Liver (tissue), 9 donors: ENCODE results near the gene FGD2. TPM values are rescaled to one million over a fixed set of nuclear protein-coding genes. Genes with fewer than 3 reads are reported as not detected.

Experiments
- DNase-seq: peaks from one replicate; pipeline ENCODE4 v3.0.0-alpha.2; 2017; ENCODE audit warnings: low spot score
- H3K27ac ChIP-seq, 2 donors: one replicate each; pipeline ENCODE4 v1.7.0; 2013; ENCODE audit warnings: inconsistent platforms in 2 of 2, low read length in 2 of 2, control low read depth in 1 of 2, low read depth in 1 of 2, mild to moderate bottlenecking in 1 of 2
- H3K27me3 ChIP-seq, 4 donors: one replicate each; pipeline versions ENCODE4 v1.6.1 to v1.7.0; 2013; ENCODE audit warnings: low read length in 3 of 4, inconsistent platforms in 1 of 4, mild to moderate bottlenecking in 1 of 4, moderate library complexity in 1 of 4; ENCODE audit not compliant: control insufficient read depth in 4 of 4, insufficient read depth in 4 of 4
- H3K36me3 ChIP-seq, 4 donors: one replicate each; pipeline versions ENCODE4 v1.6.1 to v1.7.0; 2013; ENCODE audit warnings: low read length in 3 of 4, mild to moderate bottlenecking in 3 of 4, low read depth in 1 of 4, moderate library complexity in 1 of 4; ENCODE audit not compliant: control insufficient read depth in 4 of 4, insufficient read depth in 3 of 4
- H3K4me1 ChIP-seq, 4 donors: one replicate each; pipeline versions ENCODE4 v1.6.1 to v1.7.0; 2013; ENCODE audit warnings: low read length in 3 of 4, mild to moderate bottlenecking in 3 of 4, moderate library complexity in 1 of 4; ENCODE audit not compliant: control insufficient read depth in 4 of 4, insufficient read depth in 4 of 4
- H3K4me3 ChIP-seq, 3 donors: one replicate each; pipeline versions ENCODE4 v1.6.1 to v1.7.0; 2013; ENCODE audit warnings: low read length in 3 of 3, control low read depth in 1 of 3, low read depth in 1 of 3, mild to moderate bottlenecking in 1 of 3
- H3K9ac ChIP-seq, 2 donors: one replicate each; pipeline ENCODE4 v1.7.0; 2013; ENCODE audit warnings: low read length in 2 of 2, mild to moderate bottlenecking in 2 of 2, moderate library complexity in 2 of 2, control low read depth in 1 of 2, low read depth in 1 of 2
- H3K9me3 ChIP-seq, 4 donors: one replicate each; pipeline versions ENCODE4 v1.6.1 to v1.7.0; 2013; ENCODE audit warnings: low read length in 3 of 4; ENCODE audit not compliant: control insufficient read depth in 4 of 4
- ATF3 ChIP-seq: IDR thresholded peaks from 2 replicates; pipeline ENCODE4 v1.6.1; 2016; ENCODE audit warnings: antibody characterized with exemption
- EGR1 ChIP-seq, 2 donors: IDR thresholded peaks; 2 replicates each; pipeline ENCODE4 v1.6.1; 2016 to 2018; ENCODE audit warnings: antibody characterized with exemption in 2 of 2, low read depth in 2 of 2
- FOXA1 ChIP-seq: IDR thresholded peaks from 2 replicates; pipeline ENCODE4 v1.6.1; 2016; ENCODE audit warnings: antibody characterized with exemption
- FOXA2 ChIP-seq: IDR thresholded peaks from 2 replicates; pipeline ENCODE4 v1.6.1; 2016; ENCODE audit warnings: antibody characterized with exemption
- GABPA ChIP-seq, 2 donors: IDR thresholded peaks in 1 of 2; conservative IDR thresholded peaks in 1 of 2; 2 replicates each; pipeline ENCODE4 v1.6.1; 2016; ENCODE audit warnings: antibody characterized with exemption in 2 of 2, mild to moderate bottlenecking in 1 of 2, moderate library complexity in 1 of 2
- HNF4A ChIP-seq, 2 donors: conservative IDR thresholded peaks; 2 replicates each; pipeline ENCODE4 v1.6.1; 2016; ENCODE audit warnings: antibody characterized with exemption in 2 of 2, mild to moderate bottlenecking in 2 of 2
- HNF4G ChIP-seq: IDR thresholded peaks from 2 replicates; pipeline ENCODE4 v1.6.1; 2016; ENCODE audit warnings: antibody characterized with exemption
- JUND ChIP-seq, 2 donors: IDR thresholded peaks; 2 replicates each; pipeline ENCODE4 v1.6.1; 2016; ENCODE audit warnings: antibody characterized with exemption in 2 of 2
- NR2F2 ChIP-seq: IDR thresholded peaks from 2 replicates; pipeline ENCODE4 v1.6.1; 2016; ENCODE audit warnings: antibody characterized with exemption
- RAD21 ChIP-seq, 2 donors: IDR thresholded peaks; 2 replicates each; pipeline ENCODE4 v1.6.1; 2016; ENCODE audit warnings: antibody characterized with exemption in 2 of 2, mild to moderate bottlenecking in 2 of 2
- REST ChIP-seq: IDR thresholded peaks from 2 replicates; pipeline ENCODE4 v1.6.1; 2016; ENCODE audit warnings: antibody characterized with exemption, mild to moderate bottlenecking
- RXRA ChIP-seq, 2 donors: IDR thresholded peaks; 2 replicates each; pipeline ENCODE4 v1.6.1; 2017 to 2018; ENCODE audit warnings: antibody characterized with exemption in 2 of 2, mild to moderate bottlenecking in 1 of 2
- SP1 ChIP-seq: IDR thresholded peaks from 2 replicates; pipeline ENCODE4 v1.6.1; 2018; ENCODE audit warnings: antibody characterized with exemption, mild to moderate bottlenecking
- TAF1 ChIP-seq: conservative IDR thresholded peaks from 2 replicates; pipeline ENCODE4 v1.6.1; 2016; ENCODE audit warnings: antibody characterized with exemption, mild to moderate bottlenecking
- YY1 ChIP-seq: IDR thresholded peaks from 2 replicates; pipeline ENCODE4 v1.6.1; 2016; ENCODE audit warnings: antibody characterized with exemption, mild to moderate bottlenecking
- WGBS: extraction: QIAGEN DNeasy Blood & Tissue Kit; methylation state at CpG from one replicate; pipeline ENCODE4 v1.1.7; 2013; 5-methylcytosine and 5-hydroxymethylcytosine counted together
- polyA plus RNA-seq, 2 donors: library from polyadenylated mRNA; stranded (reverse) in 1 of 2; unstranded in 1 of 2; fragments of 200-250 nt in 1 of 2; fragments of >200 nt in 1 of 2; fragmentation: Nextera tagmentation in 1 of 2; extraction: Ambion mirVana in 1 of 2; gene quantifications; one replicate each; pipeline versions ENCODE4 v1.2.1 to v1.2.3, GENCODE V29; 2013 to 2015
- total RNA-seq, 2 donors: library from RNA; depleted of rRNA; stranded (reverse); fragments of >200 nt; gene quantifications; one replicate each; pipeline ENCODE4 v1.2.3, GENCODE V29; 2014
- TF ChIP-seq, protein P1 (sequence below): IDR thresholded peaks from 2 replicates; pipeline ENCODE4 v1.6.1; 2016; ENCODE audit warnings: antibody characterized with exemption
- TF ChIP-seq, protein P2 (sequence below): fragments of 150-350 bp; IDR thresholded peaks from 2 replicates; pipeline ENCODE4 v1.5.1; 2017; ENCODE audit warnings: improper control_type of control experiment, low read depth, low read length; ENCODE audit not compliant: missing input control
- TF ChIP-seq, protein P3 (sequence below): IDR thresholded peaks from 2 replicates; pipeline ENCODE4 v1.6.1; 2016; ENCODE audit warnings: antibody characterized with exemption
- donor health status: healthy.
- donor health status: healthy.
- donor health status: healthy.
- donor health status: healthy.
- donor health status: healthy.

Gene FGD2
- total and polyA plus RNA-seq, 4 donors: 4.6 to 24.4 (median 9.1) TPM

- peaks cover 32 to 61% (median 48%) of the 10 kb centered on the region in 4 donors for H3K36me3 ChIP-seq
- WGBS: 93% methylated on average over 16 of the region's 16 CpGs
- no peaks in the 10 kb centered on the region for H3K27me3 ChIP-seq
- H3K4me1 ChIP-seq: no peaks in the 10 kb centered on the region
- H3K27ac ChIP-seq: no peak overlapping the region
- TF ChIP-seq, protein P1, sequence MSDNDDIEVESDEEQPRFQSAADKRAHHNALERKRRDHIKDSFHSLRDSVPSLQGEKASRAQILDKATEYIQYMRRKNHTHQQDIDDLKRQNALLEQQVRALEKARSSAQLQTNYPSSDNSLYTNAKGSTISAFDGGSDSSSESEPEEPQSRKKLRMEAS: no peak
- TF ChIP-seq HNF4A (conservative IDR thresholded peaks at IDR 0.05): no peak
- no peak for TF ChIP-seq JUND (IDR thresholded peaks at IDR 0.05)
- TF ChIP-seq GABPA (IDR thresholded peaks at IDR 0.05 in 1 of 2, conservative IDR thresholded peaks at IDR 0.05 in 1 of 2): no peak
- no peak for TF ChIP-seq REST
- TF ChIP-seq ATF3: no peak
- TF ChIP-seq SP1: no peak
- TF ChIP-seq RXRA (IDR thresholded peaks at IDR 0.05): no peak
- no peak for TF ChIP-seq RAD21 (IDR thresholded peaks at IDR 0.05)
- TF ChIP-seq, protein P2, sequence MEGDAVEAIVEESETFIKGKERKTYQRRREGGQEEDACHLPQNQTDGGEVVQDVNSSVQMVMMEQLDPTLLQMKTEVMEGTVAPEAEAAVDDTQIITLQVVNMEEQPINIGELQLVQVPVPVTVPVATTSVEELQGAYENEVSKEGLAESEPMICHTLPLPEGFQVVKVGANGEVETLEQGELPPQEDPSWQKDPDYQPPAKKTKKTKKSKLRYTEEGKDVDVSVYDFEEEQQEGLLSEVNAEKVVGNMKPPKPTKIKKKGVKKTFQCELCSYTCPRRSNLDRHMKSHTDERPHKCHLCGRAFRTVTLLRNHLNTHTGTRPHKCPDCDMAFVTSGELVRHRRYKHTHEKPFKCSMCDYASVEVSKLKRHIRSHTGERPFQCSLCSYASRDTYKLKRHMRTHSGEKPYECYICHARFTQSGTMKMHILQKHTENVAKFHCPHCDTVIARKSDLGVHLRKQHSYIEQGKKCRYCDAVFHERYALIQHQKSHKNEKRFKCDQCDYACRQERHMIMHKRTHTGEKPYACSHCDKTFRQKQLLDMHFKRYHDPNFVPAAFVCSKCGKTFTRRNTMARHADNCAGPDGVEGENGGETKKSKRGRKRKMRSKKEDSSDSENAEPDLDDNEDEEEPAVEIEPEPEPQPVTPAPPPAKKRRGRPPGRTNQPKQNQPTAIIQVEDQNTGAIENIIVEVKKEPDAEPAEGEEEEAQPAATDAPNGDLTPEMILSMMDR: no peak
- TF ChIP-seq EGR1 (IDR thresholded peaks at IDR 0.05; ENCODE audit: low read depth in 2 of 2): no peak
- TF ChIP-seq, protein P3, sequence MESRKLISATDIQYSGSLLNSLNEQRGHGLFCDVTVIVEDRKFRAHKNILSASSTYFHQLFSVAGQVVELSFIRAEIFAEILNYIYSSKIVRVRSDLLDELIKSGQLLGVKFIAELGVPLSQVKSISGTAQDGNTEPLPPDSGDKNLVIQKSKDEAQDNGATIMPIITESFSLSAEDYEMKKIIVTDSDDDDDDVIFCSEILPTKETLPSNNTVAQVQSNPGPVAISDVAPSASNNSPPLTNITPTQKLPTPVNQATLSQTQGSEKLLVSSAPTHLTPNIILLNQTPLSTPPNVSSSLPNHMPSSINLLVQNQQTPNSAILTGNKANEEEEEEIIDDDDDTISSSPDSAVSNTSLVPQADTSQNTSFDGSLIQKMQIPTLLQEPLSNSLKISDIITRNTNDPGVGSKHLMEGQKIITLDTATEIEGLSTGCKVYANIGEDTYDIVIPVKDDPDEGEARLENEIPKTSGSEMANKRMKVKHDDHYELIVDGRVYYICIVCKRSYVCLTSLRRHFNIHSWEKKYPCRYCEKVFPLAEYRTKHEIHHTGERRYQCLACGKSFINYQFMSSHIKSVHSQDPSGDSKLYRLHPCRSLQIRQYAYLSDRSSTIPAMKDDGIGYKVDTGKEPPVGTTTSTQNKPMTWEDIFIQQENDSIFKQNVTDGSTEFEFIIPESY: no peak
- no peak for TF ChIP-seq FOXA2
- no peak overlapping the region for H3K9ac ChIP-seq
- DNase-seq: peak; percentile 62
- H3K4me3 ChIP-seq: no peak overlapping the region
- no peaks in the 10 kb centered on the region for H3K9me3 ChIP-seq
These were observed 37.0 kb upstream of the FGD2 start for GRCh38 chr6:36968266-36968977.

- H3K4me3 ChIP-seq: no peak overlapping the region
- 90% methylated on average over 14 of the region's 14 CpGs for WGBS
- no peak for TF ChIP-seq TAF1
- no peak for TF ChIP-seq RAD21 (IDR thresholded peaks at IDR 0.05)
- TF ChIP-seq JUND (IDR thresholded peaks at IDR 0.05): no peak
- TF ChIP-seq, protein P2: no peak
- TF ChIP-seq SP1: no peak
- no peak for TF ChIP-seq FOXA2
- TF ChIP-seq YY1: no peak
- TF ChIP-seq, protein P3: no peak
- TF ChIP-seq EGR1 (IDR thresholded peaks at IDR 0.05; ENCODE audit: low read depth in 2 of 2): no peak
- TF ChIP-seq HNF4A (conservative IDR thresholded peaks at IDR 0.05): no peak
- no peak for TF ChIP-seq HNF4G
- no peak for TF ChIP-seq GABPA (IDR thresholded peaks at IDR 0.05 in 1 of 2, conservative IDR thresholded peaks at IDR 0.05 in 1 of 2)
- no peak for TF ChIP-seq NR2F2
- TF ChIP-seq, protein P1: no peak
- TF ChIP-seq FOXA1: no peak
- no peak for TF ChIP-seq RXRA (IDR thresholded peaks at IDR 0.05)
These were observed 36.2 kb upstream of the FGD2 start for GRCh38 chr6:36969240-36969691.

More at GRCh38 chr6:36969240-36969691, 36.2 kb upstream of the FGD2 start:
- Histone ChIP-seq H3K27ac (no peak overlapping the region), H3K36me3 (peaks cover 35 to 69% (median 55%) of the 10 kb centered on the region in 4 donors), H3K9me3 (no peaks in the 10 kb centered on the region), H3K4me1 (no peaks in the 10 kb centered on the region), H3K27me3 (no peaks in the 10 kb centered on the region), H3K9ac (no peak overlapping the region)
- no peak for DNase-seq
